ENCODE data around the gene SMPD3.

The SMPD3 gene

GRCh38 chr16:68374246-68374805, 74.0 kb downstream of the SMPD3 start:
- no peak for DNase-seq (ENCODE audit: low read depth in 1 of 2, low spot score in 1 of 2)
- no peak overlapping the region for H3K27ac ChIP-seq (replicated peaks)
- TF ChIP-seq POLR2AphosphoS5 (IDR thresholded peaks at IDR 0.05; ENCODE audit: low read depth) (no peak), SPI1 (IDR thresholded peaks at IDR 0.05; ENCODE audit: borderline replicate concordance, low read depth) (no peak), GABPA (IDR thresholded peaks at IDR 0.05; ENCODE audit: low read depth) (no peak)
- TF ChIP-seq, protein P1, sequence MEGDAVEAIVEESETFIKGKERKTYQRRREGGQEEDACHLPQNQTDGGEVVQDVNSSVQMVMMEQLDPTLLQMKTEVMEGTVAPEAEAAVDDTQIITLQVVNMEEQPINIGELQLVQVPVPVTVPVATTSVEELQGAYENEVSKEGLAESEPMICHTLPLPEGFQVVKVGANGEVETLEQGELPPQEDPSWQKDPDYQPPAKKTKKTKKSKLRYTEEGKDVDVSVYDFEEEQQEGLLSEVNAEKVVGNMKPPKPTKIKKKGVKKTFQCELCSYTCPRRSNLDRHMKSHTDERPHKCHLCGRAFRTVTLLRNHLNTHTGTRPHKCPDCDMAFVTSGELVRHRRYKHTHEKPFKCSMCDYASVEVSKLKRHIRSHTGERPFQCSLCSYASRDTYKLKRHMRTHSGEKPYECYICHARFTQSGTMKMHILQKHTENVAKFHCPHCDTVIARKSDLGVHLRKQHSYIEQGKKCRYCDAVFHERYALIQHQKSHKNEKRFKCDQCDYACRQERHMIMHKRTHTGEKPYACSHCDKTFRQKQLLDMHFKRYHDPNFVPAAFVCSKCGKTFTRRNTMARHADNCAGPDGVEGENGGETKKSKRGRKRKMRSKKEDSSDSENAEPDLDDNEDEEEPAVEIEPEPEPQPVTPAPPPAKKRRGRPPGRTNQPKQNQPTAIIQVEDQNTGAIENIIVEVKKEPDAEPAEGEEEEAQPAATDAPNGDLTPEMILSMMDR (IDR thresholded peaks at IDR 0.05; ENCODE audit: insufficient read depth, low read length), result no peak
- TF ChIP-seq, protein P2, sequence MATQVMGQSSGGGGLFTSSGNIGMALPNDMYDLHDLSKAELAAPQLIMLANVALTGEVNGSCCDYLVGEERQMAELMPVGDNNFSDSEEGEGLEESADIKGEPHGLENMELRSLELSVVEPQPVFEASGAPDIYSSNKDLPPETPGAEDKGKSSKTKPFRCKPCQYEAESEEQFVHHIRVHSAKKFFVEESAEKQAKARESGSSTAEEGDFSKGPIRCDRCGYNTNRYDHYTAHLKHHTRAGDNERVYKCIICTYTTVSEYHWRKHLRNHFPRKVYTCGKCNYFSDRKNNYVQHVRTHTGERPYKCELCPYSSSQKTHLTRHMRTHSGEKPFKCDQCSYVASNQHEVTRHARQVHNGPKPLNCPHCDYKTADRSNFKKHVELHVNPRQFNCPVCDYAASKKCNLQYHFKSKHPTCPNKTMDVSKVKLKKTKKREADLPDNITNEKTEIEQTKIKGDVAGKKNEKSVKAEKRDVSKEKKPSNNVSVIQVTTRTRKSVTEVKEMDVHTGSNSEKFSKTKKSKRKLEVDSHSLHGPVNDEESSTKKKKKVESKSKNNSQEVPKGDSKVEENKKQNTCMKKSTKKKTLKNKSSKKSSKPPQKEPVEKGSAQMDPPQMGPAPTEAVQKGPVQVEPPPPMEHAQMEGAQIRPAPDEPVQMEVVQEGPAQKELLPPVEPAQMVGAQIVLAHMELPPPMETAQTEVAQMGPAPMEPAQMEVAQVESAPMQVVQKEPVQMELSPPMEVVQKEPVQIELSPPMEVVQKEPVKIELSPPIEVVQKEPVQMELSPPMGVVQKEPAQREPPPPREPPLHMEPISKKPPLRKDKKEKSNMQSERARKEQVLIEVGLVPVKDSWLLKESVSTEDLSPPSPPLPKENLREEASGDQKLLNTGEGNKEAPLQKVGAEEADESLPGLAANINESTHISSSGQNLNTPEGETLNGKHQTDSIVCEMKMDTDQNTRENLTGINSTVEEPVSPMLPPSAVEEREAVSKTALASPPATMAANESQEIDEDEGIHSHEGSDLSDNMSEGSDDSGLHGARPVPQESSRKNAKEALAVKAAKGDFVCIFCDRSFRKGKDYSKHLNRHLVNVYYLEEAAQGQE (IDR thresholded peaks at IDR 0.05; ENCODE audit: insufficient replicate concordance, low read depth), result no peak
- H3K4me3 ChIP-seq (replicated peaks; ENCODE audit: insufficient read depth, low read length), result no peak overlapping the region
- H3K27me3 ChIP-seq (ENCODE audit: insufficient read depth, poor library complexity, severe bottlenecking), result no peaks in the 10 kb centered on the region

- TF ChIP-seq, protein P2 (IDR thresholded peaks at IDR 0.05; ENCODE audit: insufficient replicate concordance, low read depth), result no peak
- TF ChIP-seq GABPA (IDR thresholded peaks at IDR 0.05; ENCODE audit: low read depth), result no peak
- TF ChIP-seq, protein P1 (IDR thresholded peaks at IDR 0.05; ENCODE audit: insufficient read depth, low read length), result no peak
- TF ChIP-seq POLR2AphosphoS5 (IDR thresholded peaks at IDR 0.05; ENCODE audit: low read depth), result no peak
- no peak for TF ChIP-seq SPI1 (IDR thresholded peaks at IDR 0.05; ENCODE audit: borderline replicate concordance, low read depth)
- Histone ChIP-seq H3K27ac (replicated peaks) (no peak overlapping the region), H3K27me3 (ENCODE audit: insufficient read depth, poor library complexity, severe bottlenecking) (no peaks in the 10 kb centered on the region), H3K4me3 (replicated peaks; ENCODE audit: insufficient read depth, low read length) (no peak overlapping the region)
- DNase-seq (ENCODE audit: low read depth in 1 of 2, low spot score in 1 of 2), result no peak
Measured at GRCh38 chr16:68373528-68374245, 74.6 kb downstream of the SMPD3 start.

GRCh38 chr16:68372806-68373205, 75.5 kb downstream of the SMPD3 start:
- DNase-seq (ENCODE audit: low read depth in 1 of 2, low spot score in 1 of 2), result no peak
- no peaks in the 10 kb centered on the region for H3K27me3 ChIP-seq (ENCODE audit: insufficient read depth, poor library complexity, severe bottlenecking)
- TF ChIP-seq, protein P2 (IDR thresholded peaks at IDR 0.05; ENCODE audit: insufficient replicate concordance, low read depth), result no peak
- TF ChIP-seq POLR2AphosphoS5 (IDR thresholded peaks at IDR 0.05; ENCODE audit: low read depth) (no peak), SPI1 (IDR thresholded peaks at IDR 0.05; ENCODE audit: borderline replicate concordance, low read depth) (no peak), GABPA (IDR thresholded peaks at IDR 0.05; ENCODE audit: low read depth) (no peak)
- TF ChIP-seq, protein P1 (IDR thresholded peaks at IDR 0.05; ENCODE audit: insufficient read depth, low read length), result no peak
- no peak overlapping the region for H3K4me3 ChIP-seq (replicated peaks; ENCODE audit: insufficient read depth, low read length)
- H3K27ac ChIP-seq (replicated peaks), result no peak overlapping the region

Measured in HL-60 (cell line).